HK-2 (cell line): ENCODE measurements around the gene CENPS.
"Not testable (repeated sequence)": the region's sequence is repeated elsewhere in the genome, so short reads cannot be mapped to it uniquely, and the experiment has no call there.

ENCODE experiments used
- DNase-seq: peaks from one replicate; pipeline ENCODE4 v3.0.0-alpha.2; 2018; ENCODE audit not compliant: unreplicated experiment

The CENPS gene

DNA sequence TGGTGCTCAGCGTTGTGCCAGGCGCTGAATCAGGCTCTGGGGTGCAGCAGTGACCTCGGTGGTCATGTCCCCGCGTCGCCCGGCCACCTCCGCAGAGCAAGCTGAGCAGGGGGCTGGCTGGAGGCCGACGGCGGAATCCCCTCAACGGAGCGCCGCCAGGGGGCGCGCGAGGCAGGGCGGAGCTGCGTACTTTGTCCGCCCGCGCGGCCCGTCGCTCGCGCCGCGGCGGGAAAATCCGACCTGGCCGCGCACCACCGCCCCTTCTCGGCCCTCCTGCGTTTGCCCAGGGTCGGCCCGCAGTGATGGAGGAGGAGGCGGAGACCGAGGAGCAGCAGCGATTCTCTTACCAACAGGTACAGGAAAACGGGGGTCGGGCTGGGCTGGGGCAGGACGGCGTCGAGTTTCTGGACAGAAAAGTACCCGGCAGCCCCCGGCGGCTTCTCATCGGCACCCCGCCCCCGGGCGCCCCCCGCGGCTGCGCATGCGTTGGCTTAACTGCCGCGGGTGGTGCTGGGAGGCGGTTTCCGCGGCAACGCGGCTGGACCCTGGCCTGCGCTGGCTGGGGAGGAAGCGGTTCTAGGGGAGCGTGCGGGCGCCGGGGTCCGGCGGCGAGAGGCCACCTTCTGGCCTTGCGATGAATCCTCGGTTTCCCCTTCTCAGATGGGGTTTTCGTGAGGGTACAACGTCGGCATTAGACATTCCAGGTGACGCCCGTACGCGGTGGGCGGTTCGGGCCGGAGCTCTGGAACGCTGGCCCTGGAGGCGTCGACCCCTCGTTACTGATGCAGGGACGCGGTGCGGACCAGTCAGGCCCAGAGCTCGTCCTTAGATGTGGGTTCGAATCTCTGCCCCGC is at the start of gene CENPS:
Gene CENPS, plus strand, starts transcription at position 218 of the 854 bp plus-strand sequence. Its CDS starts 85 bp downstream, at position 303.
- DNase-seq: peak; percentile 91

DNA sequence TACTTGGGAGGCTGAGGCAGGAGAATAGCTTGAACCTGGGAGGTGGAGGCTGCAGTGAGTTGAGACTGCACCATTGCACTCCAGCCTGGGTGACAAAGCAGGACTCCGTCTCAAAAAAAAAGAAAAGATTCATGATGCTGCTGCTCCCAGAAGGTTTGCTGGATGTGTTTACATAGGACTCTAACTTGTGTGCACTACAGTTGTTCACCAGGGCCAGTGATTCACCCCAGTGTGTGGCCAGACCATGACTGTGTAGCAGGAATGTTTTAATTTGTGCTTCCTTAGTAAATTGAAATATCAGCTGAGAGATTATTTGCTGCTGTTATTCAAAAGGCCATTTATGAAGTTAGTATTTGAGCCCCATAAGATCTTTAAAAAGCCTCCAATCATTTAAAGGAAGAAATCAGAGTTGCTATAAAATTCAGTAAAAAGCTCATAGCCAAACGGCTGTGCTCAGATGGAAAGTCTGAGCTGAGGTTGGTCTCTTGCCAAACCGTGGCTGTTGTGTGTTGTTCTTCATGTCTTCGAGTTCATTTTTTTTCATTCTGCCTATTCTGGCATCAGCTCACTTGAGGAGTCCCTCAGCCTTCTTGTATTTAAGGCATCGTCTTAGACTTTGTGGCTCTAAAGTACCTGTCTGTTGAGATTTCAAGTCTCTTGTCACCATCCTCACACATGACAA is 49.5 kb upstream of the CENPS start:
- DNase-seq: no peak

DNA sequence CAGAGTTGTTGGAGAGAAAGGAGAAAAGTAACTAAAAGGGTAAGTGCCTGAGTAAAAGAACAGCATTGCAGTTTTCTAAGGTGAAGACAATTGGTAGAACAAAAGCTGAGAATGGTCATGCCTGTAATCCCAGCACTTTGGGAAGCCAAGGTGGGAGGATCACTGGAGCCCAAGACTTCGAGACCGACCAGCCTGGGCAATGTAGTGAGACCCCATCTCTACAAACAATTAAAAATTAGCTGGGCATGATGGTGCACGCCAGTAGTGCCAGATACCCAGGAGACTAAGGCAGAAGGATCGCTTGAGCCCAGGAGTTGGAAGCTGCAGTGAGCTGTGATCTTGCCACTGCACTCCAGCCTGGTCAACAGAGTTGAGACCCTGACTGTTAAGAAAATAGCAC is 46.6 kb upstream of the CENPS start:
- DNase-seq: no peak

DNA sequence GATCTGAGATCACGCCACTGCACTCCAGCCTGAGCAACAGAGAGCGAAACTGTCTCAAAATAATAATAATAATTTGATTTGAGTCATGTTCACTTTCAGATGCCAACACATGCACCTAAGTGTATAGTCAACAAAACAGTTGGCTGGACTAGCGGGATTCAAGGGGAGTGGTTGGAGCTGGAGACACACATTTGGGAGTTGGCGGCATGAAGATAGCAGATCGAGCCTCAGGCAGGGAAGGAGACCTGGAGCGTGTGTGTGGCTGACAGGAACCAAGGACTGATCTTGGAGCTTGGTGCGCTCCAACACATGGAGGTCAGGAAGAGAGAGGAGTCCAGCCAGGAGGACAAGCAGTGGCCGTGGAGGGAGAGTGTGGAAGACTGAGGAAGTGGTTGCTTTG is 46.0 kb upstream of the CENPS start:
- DNase-seq: no peak

DNA sequence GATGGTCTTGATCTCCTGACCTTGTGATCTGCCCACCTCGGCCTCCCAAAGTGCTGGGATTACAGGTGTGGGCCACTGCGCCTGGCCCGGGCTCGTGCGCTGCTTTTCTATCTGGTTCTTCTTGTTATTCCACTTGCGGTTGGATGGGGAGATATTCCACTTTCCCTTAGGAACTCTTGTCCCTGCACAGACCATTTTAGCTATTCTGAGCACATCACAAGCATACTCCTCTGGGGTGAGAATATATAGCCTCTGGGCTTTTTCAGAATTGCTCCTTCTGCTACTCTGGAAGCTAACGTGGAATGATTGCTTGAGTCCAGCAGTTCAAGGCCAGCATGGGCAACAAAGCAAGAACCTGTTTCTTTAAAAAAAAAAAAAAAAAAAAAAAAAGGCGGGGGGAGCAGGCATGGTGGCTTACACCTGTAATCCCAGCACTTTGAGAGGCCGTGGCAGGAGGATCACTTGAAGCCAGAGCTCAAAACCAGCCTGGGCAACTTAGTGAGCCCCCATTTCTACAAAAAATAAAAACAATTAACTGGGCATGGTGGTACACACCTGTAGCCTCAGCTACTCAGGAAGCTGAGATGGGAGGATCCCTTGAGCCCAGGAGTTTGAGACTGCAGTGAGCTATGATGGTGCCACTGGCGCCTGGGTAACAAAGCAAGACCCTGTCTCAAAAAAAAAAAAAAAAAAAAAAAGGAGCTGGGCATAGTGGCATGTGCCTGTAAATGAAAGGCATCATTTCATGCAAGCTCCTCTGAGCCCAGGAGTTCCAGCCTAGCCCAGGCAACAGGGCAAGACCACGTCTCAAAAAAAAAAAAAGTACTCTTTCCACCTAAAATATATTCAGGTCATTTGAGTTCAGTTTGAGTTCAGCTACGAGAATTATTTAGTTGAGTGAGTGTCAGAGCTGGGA is 43.2 kb upstream of the CENPS start:
- DNase-seq: no peak

DNA sequence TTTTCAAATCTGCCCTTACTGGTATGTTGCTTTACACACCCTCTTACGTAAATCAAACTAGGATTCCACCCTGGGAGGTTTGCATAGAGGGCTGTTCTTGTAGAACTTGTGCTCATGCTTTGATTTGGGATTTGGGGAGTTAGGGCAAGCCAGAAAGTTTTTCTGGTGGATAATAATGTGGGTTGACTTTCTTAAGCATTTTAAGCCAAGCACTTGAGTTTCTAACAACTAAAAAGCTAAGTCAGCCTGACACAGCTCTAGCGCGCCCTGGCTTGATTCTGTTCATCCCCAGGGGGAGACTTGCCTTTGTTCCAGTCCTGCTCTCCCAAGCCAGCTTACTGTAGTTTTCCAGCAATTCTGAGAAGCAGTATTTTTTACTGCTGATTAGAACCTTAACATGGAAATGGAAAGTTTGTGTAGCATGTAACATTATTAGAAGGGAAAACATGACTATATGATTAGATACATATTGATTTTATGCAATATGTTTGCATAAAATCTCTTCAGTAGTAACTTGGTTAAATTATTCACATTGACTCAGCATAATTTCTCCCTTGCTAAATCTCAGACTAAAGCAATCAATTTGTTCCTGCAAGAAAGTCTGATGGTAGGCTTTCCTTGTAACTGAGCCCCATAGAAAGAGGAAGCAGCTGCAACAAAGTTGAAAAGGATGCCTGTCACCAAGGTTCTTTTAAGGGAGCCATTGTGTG is 42.4 kb upstream of the CENPS start:
- DNase-seq: no peak

DNA sequence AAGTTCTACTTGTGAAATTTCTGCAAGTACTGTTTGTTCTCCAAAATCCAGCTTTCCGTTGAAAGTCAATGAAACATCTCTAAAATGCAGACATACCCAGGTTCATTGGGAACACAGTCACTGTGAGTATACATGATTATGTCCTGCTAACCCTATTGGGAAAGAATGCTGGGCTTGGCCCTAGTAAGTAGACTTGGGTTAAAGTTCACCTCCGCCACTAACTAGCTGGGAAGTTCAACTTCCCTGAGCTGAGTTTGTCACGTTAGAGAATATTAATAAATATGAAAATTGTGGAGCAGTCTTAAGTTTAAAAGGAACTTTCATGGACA is 41.9 kb upstream of the CENPS start:
- DNase-seq: no peak

DNA sequence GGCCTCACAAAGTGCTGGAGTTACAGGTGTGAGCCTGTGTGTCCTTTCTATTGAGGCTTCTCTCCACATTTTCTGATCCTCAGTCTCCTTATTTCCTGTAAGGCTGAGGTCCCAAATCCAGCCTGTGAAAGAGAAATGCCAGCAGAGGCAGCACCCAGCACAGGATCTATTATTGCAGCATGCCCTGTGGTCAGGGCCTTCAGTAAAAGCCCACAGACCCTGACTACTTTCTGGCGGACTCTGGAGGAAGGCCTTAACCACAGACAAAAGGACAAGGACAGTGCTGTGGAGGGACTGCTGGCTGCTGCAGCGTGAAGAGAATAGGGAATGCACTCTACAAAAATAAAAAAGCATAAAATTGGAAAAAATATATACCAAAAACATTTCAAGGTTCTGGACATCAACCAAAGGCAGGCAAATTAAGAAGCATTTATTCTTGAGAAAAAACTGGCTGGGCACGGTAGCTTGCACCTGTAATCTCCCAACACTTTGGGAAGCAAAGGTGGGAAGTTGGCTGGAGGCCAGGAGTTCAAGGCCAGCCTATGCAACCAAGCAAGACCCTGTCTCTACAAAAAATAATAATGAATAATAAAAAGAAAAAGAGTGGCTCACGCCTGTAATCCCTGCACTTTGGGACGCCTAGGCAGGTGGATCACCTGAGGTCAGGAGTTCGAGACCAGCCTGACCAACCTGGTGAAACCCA is 40.8 kb upstream of the CENPS start:
- no peak for DNase-seq

DNA sequence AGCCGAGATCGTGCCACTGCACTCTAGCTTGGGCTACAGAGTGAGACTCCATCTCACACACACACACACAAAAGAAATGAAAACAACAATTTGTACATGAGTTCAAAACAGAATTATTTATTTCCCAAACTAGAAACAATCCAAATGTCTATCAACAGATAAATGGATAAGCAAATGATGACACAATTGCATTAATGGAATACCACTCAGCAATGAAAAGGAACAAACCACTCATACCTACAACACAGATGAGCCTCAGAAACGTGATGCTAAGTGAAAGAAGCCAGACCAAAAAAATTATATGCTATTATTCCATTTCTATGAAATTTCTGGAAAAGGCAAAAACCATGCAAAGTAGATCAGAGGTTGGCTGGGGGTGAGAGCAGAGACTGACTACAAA is 33.4 kb upstream of the CENPS start:
- DNase-seq: no peak

DNA sequence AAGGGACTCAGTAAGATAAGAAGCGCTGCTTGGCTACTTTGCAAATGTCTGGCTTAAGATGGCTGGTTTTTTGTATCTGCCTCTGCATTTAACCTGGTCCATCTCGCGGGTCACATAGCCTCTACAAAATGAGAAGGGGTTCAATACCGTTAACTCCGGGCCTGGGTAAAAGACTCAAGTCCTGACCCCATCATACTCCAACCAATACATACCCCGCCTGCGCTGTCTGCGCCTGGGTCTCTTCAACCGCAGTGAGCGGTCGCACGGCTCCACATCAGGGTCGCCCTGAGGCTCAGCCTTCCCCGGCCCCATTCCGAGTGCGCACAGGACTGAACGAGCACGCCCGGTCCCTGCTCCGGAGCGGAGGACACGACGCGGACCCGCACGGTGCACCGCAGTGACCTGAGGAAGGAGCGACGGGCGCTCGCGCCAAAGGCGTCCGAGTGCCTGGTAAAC is 31.9 kb upstream of the CENPS start:
- no peak for DNase-seq

DNA sequence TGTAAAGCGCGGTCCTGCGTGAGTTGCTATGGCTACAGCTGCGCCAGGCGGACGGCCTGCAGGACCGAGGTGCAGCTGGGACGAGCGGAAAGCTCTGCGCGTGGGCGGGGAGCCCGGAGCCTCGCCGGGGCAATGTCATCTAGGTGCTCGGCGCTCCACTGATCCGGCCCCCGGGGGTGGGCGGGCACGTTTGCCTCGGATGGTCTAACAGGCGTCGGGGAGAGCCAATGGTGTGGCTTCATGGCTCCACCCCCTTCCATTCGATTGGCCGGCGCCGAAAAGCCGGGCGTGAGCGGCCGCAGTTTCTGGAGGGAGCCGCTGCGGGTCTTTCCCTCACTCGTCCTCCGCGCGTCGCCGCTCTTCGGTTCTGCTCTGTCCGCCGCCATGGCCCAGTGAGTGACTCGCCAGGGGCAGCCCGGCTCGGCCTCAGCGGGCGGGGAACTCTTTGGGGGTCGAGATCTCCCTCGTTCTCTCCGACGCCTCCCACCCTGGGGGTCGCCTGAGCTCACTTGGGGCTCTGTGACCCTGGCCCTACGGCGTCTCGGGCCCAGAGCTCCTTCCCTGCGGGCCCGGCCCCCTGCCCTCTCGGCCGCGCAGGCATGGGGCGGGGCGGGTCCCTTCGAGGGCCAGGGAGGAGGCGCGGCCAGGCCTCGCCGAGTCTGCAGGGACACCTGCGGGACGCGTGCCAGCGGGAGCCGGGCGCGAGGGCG is 31.3 kb upstream of the CENPS start, which contains the start of gene PGD:
Gene PGD, plus strand, starts transcription at position 331 of the 710 bp plus-strand sequence. Its CDS starts 54 bp downstream, at position 385.
- peak; percentile 99 for DNase-seq

DNA sequence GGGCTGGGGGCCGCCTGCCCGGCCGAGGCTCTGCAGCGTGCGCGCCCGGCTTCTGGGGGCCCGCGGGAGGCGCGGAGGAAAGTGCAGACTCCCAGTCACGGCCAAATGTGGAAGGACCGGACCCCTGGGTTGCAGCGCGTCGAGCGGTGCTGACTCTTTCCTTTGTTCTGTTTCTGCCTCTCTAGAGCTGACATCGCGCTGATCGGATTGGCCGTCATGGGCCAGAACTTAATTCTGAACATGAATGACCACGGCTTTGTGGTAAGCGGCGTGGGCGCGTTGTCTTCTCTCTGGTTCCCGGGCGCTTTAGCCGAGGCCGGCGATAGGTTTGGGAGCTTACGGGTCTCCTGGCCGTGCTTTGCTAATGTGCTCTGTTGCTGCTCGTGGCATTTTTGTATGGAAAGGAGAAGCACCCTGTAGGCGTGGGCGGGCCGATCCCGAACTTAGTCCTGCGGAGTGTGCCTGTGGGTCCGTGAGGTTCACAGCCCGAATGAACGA is 30.7 kb upstream of the CENPS start:
- DNase-seq: no peak

DNA sequence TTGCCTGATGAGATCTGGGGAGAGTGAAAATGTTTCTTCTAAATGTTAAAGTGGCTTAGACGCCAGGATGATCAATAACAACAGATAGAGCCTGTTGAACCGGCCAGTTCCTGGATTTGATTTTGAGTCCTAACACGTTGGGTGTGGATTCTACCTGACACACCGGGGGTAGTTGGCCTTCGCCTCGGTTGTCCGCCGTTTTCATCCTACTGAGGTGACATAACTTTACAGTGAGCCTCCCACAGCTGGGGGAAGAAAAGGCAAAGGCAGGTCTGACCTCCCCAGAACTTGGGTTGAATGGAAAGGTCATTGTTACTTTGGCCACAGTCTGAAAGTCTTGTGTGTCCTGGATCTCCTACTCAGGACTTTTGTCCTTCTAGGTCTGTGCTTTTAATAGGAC is 30.2 kb upstream of the CENPS start:
- DNase-seq: no peak

DNA sequence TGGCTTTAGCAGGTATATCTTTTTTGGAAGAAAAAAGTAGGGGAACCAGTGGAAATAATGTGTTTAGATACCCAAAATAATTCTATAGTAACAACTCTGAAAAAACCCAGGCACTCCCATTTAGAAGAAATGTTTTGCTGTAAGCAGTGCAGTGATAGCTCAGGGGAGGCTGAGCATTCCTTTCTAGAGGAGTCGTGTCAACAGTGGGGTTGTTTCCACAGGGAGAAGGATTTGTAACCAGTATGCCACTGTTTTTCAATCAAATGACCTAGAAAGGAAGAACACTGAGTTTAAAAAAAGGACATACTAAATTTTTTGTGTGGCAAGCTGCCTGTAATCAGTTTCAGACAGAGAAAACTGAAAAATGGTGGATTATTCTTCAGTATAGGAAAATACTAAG is 29.0 kb upstream of the CENPS start:
- no peak for DNase-seq

DNA sequence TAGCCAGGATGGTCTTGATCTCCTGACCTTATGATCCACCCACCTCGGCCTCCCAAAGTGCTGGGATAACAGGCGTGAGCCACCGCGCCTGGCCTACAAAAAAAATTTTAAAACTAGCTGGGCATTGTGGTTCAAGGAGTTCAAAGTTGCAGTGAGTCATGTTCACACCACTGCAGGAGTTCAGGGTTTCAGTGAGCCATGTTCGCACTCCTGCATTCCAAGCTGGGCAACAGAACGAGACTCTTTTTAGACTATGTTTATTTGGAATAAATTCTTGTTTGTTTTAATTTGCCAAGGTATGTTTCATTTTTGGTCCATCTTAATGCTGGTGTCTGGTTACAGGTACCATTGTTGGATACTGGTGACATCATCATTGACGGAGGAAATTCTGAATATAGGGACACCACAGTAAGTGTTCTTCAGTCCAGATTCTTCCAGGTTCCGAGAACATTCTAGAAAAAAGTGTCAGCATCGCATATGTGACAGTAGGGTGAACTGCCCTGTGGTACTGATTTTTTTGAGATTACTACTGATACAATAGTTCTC is 27.4 kb upstream of the CENPS start:
- no peak for DNase-seq

DNA sequence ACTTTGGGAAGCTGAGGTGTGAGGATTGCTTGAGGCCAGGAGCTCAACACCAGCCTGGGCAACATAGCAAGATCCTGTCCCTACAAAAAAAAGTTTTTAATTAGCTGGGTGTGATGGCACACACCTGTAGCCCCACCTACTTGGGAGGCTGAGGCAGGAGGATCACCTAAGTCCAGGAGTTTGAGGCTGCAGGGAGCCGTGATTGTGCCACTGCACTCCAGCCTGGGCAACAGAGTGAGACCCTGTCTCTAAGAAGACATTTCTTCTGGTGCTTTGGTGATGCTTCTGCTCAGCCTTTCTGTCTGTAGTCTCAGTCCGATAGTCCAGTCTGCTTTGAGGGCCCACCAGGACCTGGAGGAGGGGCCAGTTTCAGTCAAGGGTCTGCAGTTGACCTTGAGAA is 23.0 kb upstream of the CENPS start:
- DNase-seq: no peak

DNA sequence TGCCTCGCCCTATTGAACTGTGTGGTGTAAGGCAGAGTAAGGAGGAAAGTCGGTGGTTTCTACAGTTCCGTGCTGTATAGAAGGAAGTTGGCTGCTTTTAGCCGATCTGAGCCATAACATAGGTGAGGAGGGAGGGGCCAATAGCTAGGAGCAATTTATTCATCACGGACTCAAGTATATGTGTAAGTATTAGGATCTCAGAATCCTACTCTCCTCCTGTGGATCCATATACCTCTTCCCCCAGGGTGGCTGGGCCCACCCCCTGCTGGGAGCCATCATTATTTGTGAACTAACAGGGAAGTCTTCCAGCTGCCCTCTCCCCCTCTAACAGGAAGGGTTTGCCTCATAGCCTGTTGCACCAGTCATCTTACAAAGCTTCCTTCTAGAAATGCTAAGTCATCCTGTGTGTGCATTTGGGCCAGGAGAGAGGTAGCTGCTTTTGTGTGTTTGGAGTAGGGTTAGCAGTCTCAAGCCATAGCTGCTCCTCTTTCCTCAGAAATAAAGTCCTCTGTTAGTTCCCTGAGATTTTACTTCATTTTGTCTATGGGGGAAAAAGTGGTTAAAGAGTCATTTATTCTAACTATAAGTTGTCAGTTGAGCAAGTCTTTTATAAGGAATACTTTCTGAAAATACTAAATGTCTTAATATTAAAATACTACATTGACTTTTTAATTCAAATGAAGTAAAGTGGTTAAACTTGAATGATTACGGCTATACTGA is 14.9 kb upstream of the CENPS start:
- no peak for DNase-seq

DNA sequence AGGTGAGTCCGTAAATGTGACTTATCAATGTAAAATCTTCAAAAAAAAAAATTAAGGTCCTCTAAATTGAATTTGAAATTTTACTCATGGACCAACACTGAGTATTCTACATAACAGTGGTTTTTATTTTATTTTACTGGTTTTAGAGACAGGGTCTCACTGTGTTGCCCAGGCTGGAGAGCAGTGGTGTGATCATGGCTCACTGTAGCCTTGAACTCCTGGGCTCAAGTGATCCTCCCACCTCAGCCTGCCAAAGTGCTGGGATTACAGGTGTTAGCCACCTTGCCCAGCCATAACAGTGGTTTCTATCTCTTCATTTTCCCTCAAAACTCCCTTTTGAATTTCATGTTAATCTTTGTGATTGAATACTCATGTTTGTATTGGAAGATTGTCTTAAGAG is 14.3 kb upstream of the CENPS start:
- DNase-seq: not testable (repeated sequence)

DNA sequence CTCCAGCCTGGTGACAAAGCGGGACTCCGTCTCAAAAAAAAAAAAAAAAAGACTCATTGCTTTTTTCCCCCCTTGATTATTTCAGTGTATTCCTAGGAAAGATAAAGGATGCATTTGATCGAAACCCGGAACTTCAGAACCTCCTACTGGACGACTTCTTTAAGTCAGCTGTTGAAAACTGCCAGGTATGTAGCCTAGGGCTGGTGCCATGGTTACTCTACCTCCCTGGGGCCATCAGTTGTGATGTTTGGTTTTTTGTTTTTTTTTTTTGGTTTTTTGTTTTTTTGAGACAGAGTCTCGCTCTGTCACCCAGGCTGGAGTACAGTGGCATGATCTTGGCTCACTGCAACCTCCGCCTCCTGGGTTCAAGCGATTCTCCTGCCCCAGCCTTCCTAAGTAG is 11.5 kb upstream of the CENPS start:
- not testable (repeated sequence) for DNase-seq
